Measurements from ENCODE around the gene L3MBTL4. TPM values are rescaled to one million over a fixed set of nuclear protein-coding genes. Genes with fewer than 3 reads are reported as not detected.

Gene L3MBTL4
- total and polyA plus RNA-seq, 7 experiments from 2014 or later = 0.05 to 7.6 (median 0.49) TPM

GRCh38 chr18:6222271-6222670, 192.4 kb downstream of the L3MBTL4 start:
- Mint-ChIP-seq H3K27me3 (no peaks in the 10 kb centered on the region), H3K4me1 (no peaks in the 10 kb centered on the region), H3K27ac (no peak overlapping the region), H3K4me3 (no peak overlapping the region), H3K36me3 (peaks cover 0 to 5% (median 0%) of the 10 kb centered on the region in 5 donors), H3K9me3 (peaks cover 0 to 14% (median 8%) of the 10 kb centered on the region in 11 donors)
- Histone ChIP-seq H3K4me1 (ENCODE audit: control insufficient read depth in 2 of 2, insufficient read depth in 2 of 2, low read length in 2 of 2) (no peaks in the 10 kb centered on the region), H3K9me3 (ENCODE audit: control insufficient read depth in 2 of 3, low read length in 3 of 3) (peaks cover 0 to 3% (median 0%) of the 10 kb centered on the region in 3 experiments), H3K4me3 (ENCODE audit: low read length) (no peak overlapping the region), H3K36me3 (ENCODE audit: control insufficient read depth in 2 of 3, insufficient read depth in 3 of 3, low read length in 3 of 3) (no peaks in the 10 kb centered on the region), H3K27ac (ENCODE audit: low read depth, low read length) (no peak overlapping the region), H3K27me3 (ENCODE audit: control insufficient read depth in 2 of 2, insufficient read depth in 2 of 2, low read length in 2 of 2) (no peaks in the 10 kb centered on the region)
- intact Hi-C loops (cut with micrococcal nuclease) = no loop called here
- DNase-seq (no peak), ATAC-seq (no peak)
- ChIA-PET POLR2A (no interaction called here), CTCF (no interaction called here)

- H3K9me3 ChIP-seq (ENCODE audit: control insufficient read depth in 2 of 3, low read length in 3 of 3) = peaks cover 0 to 3% (median 0%) of the 10 kb centered on the region in 3 experiments
- ATAC-seq (no peak), DNase-seq (no peak)
- Mint-ChIP-seq H3K9me3 (peaks cover 0 to 14% (median 8%) of the 10 kb centered on the region in 11 donors), H3K4me3 (no peak overlapping the region), H3K27me3 (no peaks in the 10 kb centered on the region), H3K27ac (no peak overlapping the region), H3K4me1 (no peaks in the 10 kb centered on the region), H3K36me3 (peaks cover 0 to 5% (median 0%) of the 10 kb centered on the region in 5 donors)
- H3K27ac ChIP-seq (ENCODE audit: low read depth, low read length) = no peak overlapping the region
- no peaks in the 10 kb centered on the region for H3K36me3 ChIP-seq (ENCODE audit: control insufficient read depth in 2 of 3, insufficient read depth in 3 of 3, low read length in 3 of 3)
- ChIA-PET CTCF (no interaction called here), POLR2A (no interaction called here)
- no peaks in the 10 kb centered on the region for H3K27me3 ChIP-seq (ENCODE audit: control insufficient read depth in 2 of 2, insufficient read depth in 2 of 2, low read length in 2 of 2)
- H3K4me3 ChIP-seq (ENCODE audit: low read length) = no peak overlapping the region
- H3K4me1 ChIP-seq (ENCODE audit: control insufficient read depth in 2 of 2, insufficient read depth in 2 of 2, low read length in 2 of 2) = no peaks in the 10 kb centered on the region
- intact Hi-C loops (cut with micrococcal nuclease) = no loop called here
Observed at GRCh38 chr18:6221602-6222014, 193.1 kb downstream of the L3MBTL4 start.

GRCh38 chr18:6220129-6220528, 194.6 kb downstream of the L3MBTL4 start:
- H3K27ac ChIP-seq (ENCODE audit: low read depth, low read length) = no peak overlapping the region
- H3K36me3 Mint-ChIP-seq = peaks cover 0 to 3% (median 0%) of the 10 kb centered on the region in 5 donors
- H3K36me3 ChIP-seq (ENCODE audit: control insufficient read depth in 2 of 3, insufficient read depth in 3 of 3, low read length in 3 of 3) = no peaks in the 10 kb centered on the region
- H3K4me1 ChIP-seq (ENCODE audit: control insufficient read depth in 2 of 2, insufficient read depth in 2 of 2, low read length in 2 of 2) = no peaks in the 10 kb centered on the region
- H3K9me3 ChIP-seq (ENCODE audit: control insufficient read depth in 2 of 3, low read length in 3 of 3) = no peaks in the 10 kb centered on the region
- no peaks in the 10 kb centered on the region for H3K27me3 Mint-ChIP-seq
- DNase-seq = no peak
- POLR2A ChIA-PET = no interaction called here
- intact Hi-C loops (cut with micrococcal nuclease) = no loop called here
- H3K27me3 ChIP-seq (ENCODE audit: control insufficient read depth in 2 of 2, insufficient read depth in 2 of 2, low read length in 2 of 2) = no peaks in the 10 kb centered on the region
- no peak overlapping the region for H3K27ac Mint-ChIP-seq
- H3K4me3 ChIP-seq (ENCODE audit: low read length) = no peak overlapping the region
- H3K4me3 Mint-ChIP-seq = no peak overlapping the region
- ATAC-seq = no peak
- CTCF ChIA-PET = no interaction called here
- peaks cover 0 to 12% (median 8%) of the 10 kb centered on the region in 11 donors for H3K9me3 Mint-ChIP-seq
- no peaks in the 10 kb centered on the region for H3K4me1 Mint-ChIP-seq

GRCh38 chr18:6219116-6219717, 195.5 kb downstream of the L3MBTL4 start:
- no peaks in the 10 kb centered on the region for H3K9me3 ChIP-seq (ENCODE audit: control insufficient read depth in 2 of 3, low read length in 3 of 3)
- Mint-ChIP-seq H3K36me3 (no peaks in the 10 kb centered on the region), H3K9me3 (peaks cover 0 to 8% (median 1%) of the 10 kb centered on the region in 11 donors), H3K4me1 (no peaks in the 10 kb centered on the region), H3K27ac (no peak overlapping the region), H3K27me3 (no peaks in the 10 kb centered on the region), H3K4me3 (no peak overlapping the region)
- DNase-seq (no peak), ATAC-seq (no peak)
- H3K36me3 ChIP-seq (ENCODE audit: control insufficient read depth in 2 of 3, insufficient read depth in 3 of 3, low read length in 3 of 3) = no peaks in the 10 kb centered on the region
- ChIA-PET CTCF (no interaction called here), POLR2A (no interaction called here)
- H3K27me3 ChIP-seq (ENCODE audit: control insufficient read depth in 2 of 2, insufficient read depth in 2 of 2, low read length in 2 of 2) = no peaks in the 10 kb centered on the region
- intact Hi-C loops (cut with micrococcal nuclease) = no loop called here
- no peak overlapping the region for H3K27ac ChIP-seq (ENCODE audit: low read depth, low read length)
- H3K4me1 ChIP-seq (ENCODE audit: control insufficient read depth in 2 of 2, insufficient read depth in 2 of 2, low read length in 2 of 2) = no peaks in the 10 kb centered on the region
- no peak overlapping the region for H3K4me3 ChIP-seq (ENCODE audit: low read length)

GRCh38 chr18:6215888-6216287, 198.8 kb downstream of the L3MBTL4 start:
- Mint-ChIP-seq H3K4me1 (no peaks in the 10 kb centered on the region), H3K27me3 (no peaks in the 10 kb centered on the region)
- CTCF ChIA-PET = no interaction called here

GRCh38 chr18:6211174-6211504, 203.6 kb downstream of the L3MBTL4 start:
- H3K27me3 ChIP-seq (ENCODE audit: control insufficient read depth in 2 of 2, insufficient read depth in 2 of 2, low read length in 2 of 2) = no peaks in the 10 kb centered on the region
- H3K9me3 Mint-ChIP-seq = peaks cover 0 to 2% (median 0%) of the 10 kb centered on the region in 11 donors
- no peak overlapping the region for H3K4me3 Mint-ChIP-seq
- no peaks in the 10 kb centered on the region for H3K9me3 ChIP-seq (ENCODE audit: control insufficient read depth in 2 of 3, low read length in 3 of 3)
- H3K36me3 ChIP-seq (ENCODE audit: control insufficient read depth in 2 of 3, insufficient read depth in 3 of 3, low read length in 3 of 3) = no peaks in the 10 kb centered on the region
- H3K4me3 ChIP-seq (ENCODE audit: low read length) = no peak overlapping the region
- H3K27me3 Mint-ChIP-seq = no peaks in the 10 kb centered on the region
- no peak overlapping the region for H3K27ac Mint-ChIP-seq
- H3K4me1 ChIP-seq (ENCODE audit: control insufficient read depth in 2 of 2, insufficient read depth in 2 of 2, low read length in 2 of 2) = no peaks in the 10 kb centered on the region
- H3K4me1 Mint-ChIP-seq = no peaks in the 10 kb centered on the region
- H3K36me3 Mint-ChIP-seq = no peaks in the 10 kb centered on the region
- DNase-seq (no peak), ATAC-seq (no peak)
- H3K27ac ChIP-seq (ENCODE audit: low read depth, low read length) = no peak overlapping the region
- ChIA-PET POLR2A (no interaction called here), CTCF (no interaction called here)
- intact Hi-C loops (cut with micrococcal nuclease) = no loop called here

More at GRCh38 chr18:6215888-6216287, 198.8 kb downstream of the L3MBTL4 start:
- Histone ChIP-seq H3K27me3 (ENCODE audit: control insufficient read depth in 2 of 2, insufficient read depth in 2 of 2, low read length in 2 of 2) (no peaks in the 10 kb centered on the region), H3K9me3 (ENCODE audit: control insufficient read depth in 2 of 3, low read length in 3 of 3) (no peaks in the 10 kb centered on the region), H3K4me1 (ENCODE audit: control insufficient read depth in 2 of 2, insufficient read depth in 2 of 2, low read length in 2 of 2) (no peaks in the 10 kb centered on the region), H3K36me3 (ENCODE audit: control insufficient read depth in 2 of 3, insufficient read depth in 3 of 3, low read length in 3 of 3) (no peaks in the 10 kb centered on the region), H3K4me3 (ENCODE audit: low read length) (no peak overlapping the region), H3K27ac (ENCODE audit: low read depth, low read length) (no peak overlapping the region)
- H3K27ac Mint-ChIP-seq = no peak overlapping the region
- intact Hi-C loops (cut with micrococcal nuclease) = no loop called here
- H3K36me3 Mint-ChIP-seq = no peaks in the 10 kb centered on the region
- H3K9me3 Mint-ChIP-seq = peaks cover 0 to 5% (median 1%) of the 10 kb centered on the region in 11 donors
- no peak for DNase-seq
- H3K4me3 Mint-ChIP-seq = no peak overlapping the region
- ATAC-seq = no peak
- POLR2A ChIA-PET = no interaction called here

GRCh38 chr18:6210349-6211173, 204.2 kb downstream of the L3MBTL4 start:
- Mint-ChIP-seq H3K27ac (no peak overlapping the region), H3K36me3 (no peaks in the 10 kb centered on the region), H3K27me3 (no peaks in the 10 kb centered on the region), H3K9me3 (peaks cover 0 to 3% (median 0%) of the 10 kb centered on the region in 11 donors), H3K4me1 (no peaks in the 10 kb centered on the region), H3K4me3 (no peak overlapping the region)
- H3K36me3 ChIP-seq (ENCODE audit: control insufficient read depth in 2 of 3, insufficient read depth in 3 of 3, low read length in 3 of 3) = no peaks in the 10 kb centered on the region
- ATAC-seq = no peak
- H3K27ac ChIP-seq (ENCODE audit: low read depth, low read length) = no peak overlapping the region
- no peaks in the 10 kb centered on the region for H3K9me3 ChIP-seq (ENCODE audit: control insufficient read depth in 2 of 3, low read length in 3 of 3)
- DNase-seq = no peak
- no peak overlapping the region for H3K4me3 ChIP-seq (ENCODE audit: low read length)
- ChIA-PET POLR2A (no interaction called here), CTCF (no interaction called here)
- no peaks in the 10 kb centered on the region for H3K4me1 ChIP-seq (ENCODE audit: control insufficient read depth in 2 of 2, insufficient read depth in 2 of 2, low read length in 2 of 2)
- H3K27me3 ChIP-seq (ENCODE audit: control insufficient read depth in 2 of 2, insufficient read depth in 2 of 2, low read length in 2 of 2) = no peaks in the 10 kb centered on the region
- intact Hi-C loops (cut with micrococcal nuclease) = no loop called here

Measured in naive thymus-derived CD4-positive, alpha-beta T cell (primary cell).